HCEC 1CT (cell line): Measurements from ENCODE around the gene GRM7.

Experiments
- DNase-seq: peaks from one replicate; pipeline ENCODE4 v3.0.0-alpha.2; 2017

Gene GRM7

GRCh38 chr3:7421065-7421464 is 560.1 kb downstream of the GRM7 start:
- no peak for DNase-seq

- no peak for DNase-seq
Measured at GRCh38 chr3:7423036-7423435, 562.1 kb downstream of the GRM7 start.

DNA sequence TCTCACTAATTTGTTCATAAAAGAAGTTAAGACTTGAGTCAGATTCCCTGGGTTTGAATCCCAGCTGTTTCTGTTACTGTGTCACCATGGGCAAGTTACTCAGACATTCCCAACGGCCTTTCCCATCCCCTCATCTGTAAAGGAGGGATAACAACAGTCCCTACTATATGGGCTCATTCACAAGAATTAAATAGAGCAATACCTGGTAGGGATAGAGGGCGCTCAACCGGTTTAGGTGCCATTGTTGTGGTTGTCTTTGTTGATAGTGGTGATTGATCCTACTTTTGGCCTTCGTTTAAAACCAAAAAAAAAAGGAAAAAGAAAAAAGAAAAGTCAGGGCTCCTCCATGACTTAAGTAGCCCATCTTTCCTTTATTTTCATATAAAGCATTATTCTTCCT is 563.1 kb downstream of the GRM7 start:
- no peak for DNase-seq

GRCh38 chr3:7428206-7428718 is 567.3 kb downstream of the GRM7 start:
- no peak for DNase-seq

GRCh38 chr3:7432610-7433009 is 571.7 kb downstream of the GRM7 start:
- DNase-seq, result no peak

GRCh38 chr3:7433073-7433472 is 572.2 kb downstream of the GRM7 start:
- DNase-seq, result no peak

DNA sequence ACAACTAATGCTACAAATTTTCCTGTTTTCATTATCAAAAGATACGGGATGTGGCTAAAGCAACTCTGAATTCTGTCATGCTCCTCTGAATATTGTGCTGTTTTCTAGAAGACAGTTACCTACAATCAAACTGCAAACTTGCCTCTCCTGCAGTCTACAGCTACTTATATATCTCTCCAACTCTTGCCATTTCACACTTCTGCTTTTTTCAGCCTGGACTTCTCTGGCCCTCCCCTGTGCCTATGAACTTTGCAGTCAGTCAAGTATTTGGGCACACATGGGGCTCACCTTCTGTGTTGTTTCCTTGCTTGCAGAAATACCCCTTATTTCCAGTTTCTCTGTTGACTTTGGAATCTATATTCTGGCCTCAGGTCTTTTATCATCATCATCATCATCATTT is 575.6 kb downstream of the GRM7 start:
- DNase-seq, result no peak

GRCh38 chr3:7437231-7437630 is 576.3 kb downstream of the GRM7 start:
- DNase-seq, result no peak

- no peak for DNase-seq
Measured at GRCh38 chr3:7439101-7439680, 578.3 kb downstream of the GRM7 start.

GRCh38 chr3:7444886-7445285 is 584.0 kb downstream of the GRM7 start:
- DNase-seq, result no peak

GRCh38 chr3:7445331-7445730 is 584.4 kb downstream of the GRM7 start:
- DNase-seq, result no peak

DNA sequence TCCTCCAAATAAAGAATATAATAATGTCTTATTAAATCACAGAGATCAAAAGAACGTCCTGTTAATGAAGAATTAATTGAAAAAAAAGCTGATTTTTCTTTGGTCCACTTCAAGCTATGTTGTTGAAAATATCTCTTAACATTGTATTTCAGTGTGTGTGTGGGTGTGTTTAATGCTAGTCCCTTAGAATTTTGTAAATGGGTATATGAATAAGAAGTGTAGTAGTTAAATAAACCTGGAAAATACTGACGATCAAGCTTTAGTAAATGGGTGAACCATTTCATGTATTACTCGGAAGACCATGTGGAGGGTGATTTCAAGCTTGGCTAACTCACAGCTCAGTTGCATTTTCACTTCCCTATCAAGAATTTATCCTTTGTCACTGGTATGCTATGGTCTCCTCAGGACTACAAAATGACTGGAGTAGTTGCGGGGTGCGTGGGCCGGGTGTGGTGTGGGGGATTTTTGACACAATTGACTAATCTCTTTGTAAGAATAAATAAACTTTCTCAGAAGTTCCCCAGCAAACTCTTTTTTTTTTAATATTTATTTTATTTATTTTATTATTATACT is 586.4 kb downstream of the GRM7 start:
- no peak for DNase-seq

DNA sequence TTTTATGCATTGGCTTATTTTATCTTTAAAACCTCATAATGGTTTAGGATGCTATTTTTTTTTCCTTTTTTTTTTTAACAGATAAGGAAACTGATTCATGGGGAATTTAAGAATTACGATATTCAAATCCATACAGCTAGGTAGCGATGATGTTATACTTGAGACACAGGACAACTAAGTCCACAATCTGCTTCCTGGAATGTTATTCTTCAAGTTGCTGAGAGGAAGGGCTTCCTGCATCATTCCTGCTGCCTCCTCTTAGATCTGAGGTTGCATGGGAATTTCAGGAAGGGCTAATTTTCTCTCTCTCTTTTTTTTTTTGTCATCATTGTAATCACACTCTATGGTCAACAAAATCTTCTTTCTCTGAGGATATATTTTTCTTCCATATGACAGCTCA is 595.5 kb downstream of the GRM7 start:
- no peak for DNase-seq

- DNase-seq, result no peak
Measured at GRCh38 chr3:7461202-7461825, 600.4 kb downstream of the GRM7 start.

- DNase-seq, result no peak
Measured at GRCh38 chr3:7469866-7470265, 609.0 kb downstream of the GRM7 start.

- DNase-seq, result no peak
Measured at GRCh38 chr3:7484636-7485035, 623.7 kb downstream of the GRM7 start.

DNA sequence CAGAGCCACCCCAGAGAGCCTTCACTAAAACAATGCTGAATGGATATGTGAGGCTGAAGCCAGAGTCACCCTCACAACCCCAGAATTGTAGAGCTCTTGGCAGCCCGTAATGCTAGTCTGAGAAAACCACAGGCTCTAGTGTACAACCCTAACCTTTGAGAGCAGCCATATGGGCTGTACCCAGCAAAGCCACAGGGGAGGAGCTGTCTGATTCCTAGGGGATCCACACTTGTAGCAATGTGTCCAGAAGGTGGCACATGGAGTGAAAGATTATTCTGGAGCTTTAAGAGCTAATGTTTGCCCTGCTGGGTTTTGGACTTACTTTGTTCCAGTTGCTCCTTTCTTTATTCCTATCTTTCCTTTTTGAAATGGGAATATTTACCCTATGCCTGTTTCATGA is 626.8 kb downstream of the GRM7 start:
- DNase-seq, result no peak

- DNase-seq, result no peak
Measured at GRCh38 chr3:7489417-7489816, 628.5 kb downstream of the GRM7 start.

DNA sequence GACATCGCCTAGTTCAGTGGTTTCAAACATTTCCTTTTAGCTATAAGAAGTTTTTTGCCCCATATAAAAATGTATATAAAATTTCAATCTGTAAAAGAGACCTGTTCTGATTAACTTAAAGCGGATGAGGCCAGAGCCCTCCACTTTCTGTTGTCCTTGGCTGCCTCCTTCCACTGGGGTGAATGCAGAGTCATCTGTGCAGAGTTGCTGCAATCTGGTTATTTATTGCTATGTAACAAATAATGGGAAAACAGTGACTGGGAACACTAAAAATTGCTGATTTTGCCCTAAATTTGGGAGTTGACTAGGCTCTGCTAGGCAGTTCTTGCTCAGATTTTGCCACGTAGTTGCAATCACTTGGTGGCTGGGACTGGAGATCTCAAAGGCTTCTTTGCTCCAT is 637.8 kb downstream of the GRM7 start:
- DNase-seq, result no peak

GRCh38 chr3:7503431-7503830 is 642.5 kb downstream of the GRM7 start:
- DNase-seq, result no peak

DNA sequence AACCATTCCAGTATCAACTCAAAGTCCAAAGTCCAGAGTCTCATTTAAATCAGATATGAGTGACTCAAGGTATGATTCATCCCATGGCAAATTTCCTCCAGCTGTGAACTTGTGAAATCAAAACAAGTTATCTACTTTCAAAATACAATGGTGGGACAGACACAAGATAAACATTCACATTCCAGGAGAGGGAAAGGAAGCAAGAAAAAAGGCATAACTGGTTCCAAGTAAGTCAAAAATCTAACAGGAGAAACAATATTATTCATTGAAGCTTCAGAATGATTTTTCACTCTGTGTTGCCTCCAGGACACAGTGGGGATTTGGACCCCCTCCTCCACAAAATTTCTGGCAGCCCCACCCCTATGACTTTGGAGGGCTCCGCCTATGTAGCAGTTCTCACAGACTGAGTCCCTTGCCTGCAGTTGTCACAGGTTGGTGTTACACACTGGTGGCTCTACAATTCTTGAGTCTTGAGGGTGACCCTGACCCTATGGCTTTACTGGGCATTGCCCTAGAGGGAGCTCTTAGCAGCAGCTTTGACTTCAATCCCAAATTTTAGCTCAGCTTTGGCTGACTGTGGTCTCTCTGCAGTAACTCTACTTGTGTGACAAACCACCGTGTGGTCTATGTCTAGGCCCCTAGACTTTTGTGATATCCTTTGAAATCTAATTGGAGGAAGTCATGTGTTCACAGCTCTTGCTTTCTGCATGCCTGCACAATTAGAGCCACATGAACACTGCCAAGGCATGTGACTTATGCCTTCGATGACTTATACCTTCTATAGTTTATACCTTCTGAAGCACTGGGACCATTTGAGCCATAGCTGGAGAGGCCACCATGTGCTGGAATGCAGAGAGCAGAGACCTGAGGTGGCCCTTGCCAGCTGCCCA is 644.2 kb downstream of the GRM7 start:
- no peak for DNase-seq

- DNase-seq, result no peak
Measured at GRCh38 chr3:7506606-7507180, 645.8 kb downstream of the GRM7 start.

DNA sequence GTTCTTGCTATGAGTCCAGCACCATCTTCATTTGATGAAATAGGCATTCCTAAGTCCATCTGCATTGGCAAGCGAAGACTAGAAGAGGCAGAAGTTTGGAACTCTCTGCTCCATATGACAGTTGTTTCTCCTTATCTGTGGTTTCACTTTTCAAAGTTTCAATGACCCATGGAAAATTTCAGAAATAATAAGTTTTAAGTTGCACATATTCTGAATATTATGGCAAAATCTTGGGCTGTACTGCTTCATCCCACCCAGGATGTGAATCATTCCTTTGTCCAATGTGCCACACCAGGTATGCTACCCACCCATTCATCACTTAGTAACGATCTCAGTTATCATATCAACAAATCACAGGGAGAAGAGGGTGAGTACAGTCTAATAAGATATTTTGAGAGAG is 647.9 kb downstream of the GRM7 start:
- DNase-seq, result no peak
